Measurements from ENCODE around the gene NAA60.

The NAA60 gene

DNA sequence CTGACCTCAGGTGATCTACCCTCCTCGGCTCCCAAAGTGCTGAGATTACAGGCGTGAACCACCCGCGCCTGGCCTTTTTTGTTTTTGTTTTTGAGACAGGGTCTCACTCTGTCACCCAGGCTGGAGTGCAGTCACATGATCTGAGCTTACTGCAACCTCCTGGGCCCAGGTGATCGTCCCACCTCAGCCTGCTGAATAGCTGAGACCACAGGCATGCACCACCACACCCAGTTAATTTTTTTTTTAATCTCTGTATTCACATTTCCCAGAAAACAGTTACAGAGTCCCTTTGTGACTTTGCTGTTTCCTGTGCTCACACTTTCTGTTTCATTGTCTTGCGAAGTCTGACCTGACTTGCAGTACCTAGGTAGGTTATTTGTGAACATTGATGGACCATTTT, 60.0 kb downstream of the NAA60 start:
- peak overlapping the region; percentile 19 for H3K27ac ChIP-seq (ENCODE audit: low read depth, low read length, poor library complexity, severe bottlenecking)
- no peaks in the 10 kb centered on the region for H3K79me2 ChIP-seq (ENCODE audit: insufficient read depth, low read length)
- peaks cover 27% of the 10 kb centered on the region for H3K4me1 ChIP-seq (ENCODE audit: insufficient read depth, low read length, severe bottlenecking)
- no peaks in the 10 kb centered on the region for H4K20me1 ChIP-seq (ENCODE audit: insufficient read depth, low read length)
- H3K27me3 ChIP-seq (ENCODE audit: insufficient read depth, low read length): no peaks in the 10 kb centered on the region
- H3K4me2 ChIP-seq (ENCODE audit: low read length): no peak overlapping the region
- no peaks in the 10 kb centered on the region for H3K36me3 ChIP-seq (ENCODE audit: insufficient read depth, low read length)
- no peak overlapping the region for H3K9ac ChIP-seq (ENCODE audit: low read length)
- TF ChIP-seq EZH2 (IDR thresholded peaks at IDR 0.05; ENCODE audit: borderline replicate concordance, low read length): no peak
- TF ChIP-seq, protein P1, sequence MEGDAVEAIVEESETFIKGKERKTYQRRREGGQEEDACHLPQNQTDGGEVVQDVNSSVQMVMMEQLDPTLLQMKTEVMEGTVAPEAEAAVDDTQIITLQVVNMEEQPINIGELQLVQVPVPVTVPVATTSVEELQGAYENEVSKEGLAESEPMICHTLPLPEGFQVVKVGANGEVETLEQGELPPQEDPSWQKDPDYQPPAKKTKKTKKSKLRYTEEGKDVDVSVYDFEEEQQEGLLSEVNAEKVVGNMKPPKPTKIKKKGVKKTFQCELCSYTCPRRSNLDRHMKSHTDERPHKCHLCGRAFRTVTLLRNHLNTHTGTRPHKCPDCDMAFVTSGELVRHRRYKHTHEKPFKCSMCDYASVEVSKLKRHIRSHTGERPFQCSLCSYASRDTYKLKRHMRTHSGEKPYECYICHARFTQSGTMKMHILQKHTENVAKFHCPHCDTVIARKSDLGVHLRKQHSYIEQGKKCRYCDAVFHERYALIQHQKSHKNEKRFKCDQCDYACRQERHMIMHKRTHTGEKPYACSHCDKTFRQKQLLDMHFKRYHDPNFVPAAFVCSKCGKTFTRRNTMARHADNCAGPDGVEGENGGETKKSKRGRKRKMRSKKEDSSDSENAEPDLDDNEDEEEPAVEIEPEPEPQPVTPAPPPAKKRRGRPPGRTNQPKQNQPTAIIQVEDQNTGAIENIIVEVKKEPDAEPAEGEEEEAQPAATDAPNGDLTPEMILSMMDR (IDR thresholded peaks at IDR 0.05; ENCODE audit: low read length): no peak
- H3K4me3 ChIP-seq (ENCODE audit: low read depth, low read length, poor library complexity, severe bottlenecking): no peak overlapping the region
- H2AFZ ChIP-seq (ENCODE audit: low read length): no peak overlapping the region
- H3K9me3 ChIP-seq (ENCODE audit: low read length): no peaks in the 10 kb centered on the region
- no peaks in the 10 kb centered on the region for H3K9me2 ChIP-seq (ENCODE audit: low read depth, low read length)
- no peaks in the 10 kb centered on the region for H3F3A ChIP-seq (ENCODE audit: insufficient read depth, low read length)

GRCh38 chr16:3508736-3509135, 65.3 kb downstream of the NAA60 start:
- Histone ChIP-seq H3K4me2 (ENCODE audit: low read length) (no peak overlapping the region), H3K27me3 (ENCODE audit: insufficient read depth, low read length) (no peaks in the 10 kb centered on the region), H3K36me3 (ENCODE audit: insufficient read depth, low read length) (no peaks in the 10 kb centered on the region; the same call in 1 of the 2 replicates), H3K4me1 (ENCODE audit: insufficient read depth, low read length, severe bottlenecking) (peaks cover 20% of the 10 kb centered on the region), H3K27ac (ENCODE audit: low read depth, low read length, poor library complexity, severe bottlenecking) (peak overlapping the region; percentile 16), H3K9me3 (ENCODE audit: low read length) (no peaks in the 10 kb centered on the region), H2AFZ (ENCODE audit: low read length) (no peak overlapping the region), H3K9me2 (ENCODE audit: low read depth, low read length) (no peaks in the 10 kb centered on the region), H3F3A (ENCODE audit: insufficient read depth, low read length) (no peaks in the 10 kb centered on the region), H4K20me1 (ENCODE audit: insufficient read depth, low read length) (no peaks in the 10 kb centered on the region), H3K4me3 (ENCODE audit: low read depth, low read length, poor library complexity, severe bottlenecking) (no peak overlapping the region), H3K9ac (ENCODE audit: low read length) (no peak overlapping the region), H3K79me2 (ENCODE audit: insufficient read depth, low read length) (no peaks in the 10 kb centered on the region)
- TF ChIP-seq, protein P1 (IDR thresholded peaks at IDR 0.05; ENCODE audit: low read length): no peak
- no peak for TF ChIP-seq EZH2 (IDR thresholded peaks at IDR 0.05; ENCODE audit: borderline replicate concordance, low read length)

DNA sequence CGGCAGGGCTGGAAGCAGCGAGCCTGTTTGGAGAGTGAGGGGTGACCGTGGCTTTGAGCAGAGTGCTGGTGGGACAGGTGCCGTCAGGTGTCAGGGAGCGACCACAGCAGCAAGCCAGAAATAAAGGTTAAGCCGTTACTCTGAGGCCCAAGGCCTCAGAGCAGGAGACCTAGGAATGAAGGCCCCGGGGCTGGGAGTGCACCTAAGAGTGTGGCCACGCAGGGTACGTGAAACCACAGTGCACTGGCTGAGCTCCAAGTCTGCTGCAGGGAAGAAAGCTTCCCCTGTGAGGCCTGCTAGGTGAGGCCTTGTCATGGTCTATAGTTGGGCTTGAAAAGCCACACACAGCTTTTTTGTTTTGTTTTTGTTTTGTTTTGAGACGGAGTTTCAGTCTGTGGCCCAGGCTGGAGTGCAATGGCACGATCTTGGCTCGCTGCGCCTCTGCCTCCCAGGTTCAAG, 66.0 kb downstream of the NAA60 start:
- H3K9ac ChIP-seq (ENCODE audit: low read length): no peak overlapping the region; the same call in 1 of the 2 replicates
- no peak overlapping the region; the same call in 1 of the 2 replicates for H3K4me2 ChIP-seq (ENCODE audit: low read length)

More for the DNA sequence above, 66.0 kb downstream of the NAA60 start:
- Histone ChIP-seq H3K79me2 (ENCODE audit: insufficient read depth, low read length) (no peaks in the 10 kb centered on the region), H3K4me1 (ENCODE audit: insufficient read depth, low read length, severe bottlenecking) (peaks cover 17% of the 10 kb centered on the region), H3K27ac (ENCODE audit: low read depth, low read length, poor library complexity, severe bottlenecking) (peak overlapping the region; percentile 62), H3K4me3 (ENCODE audit: low read depth, low read length, poor library complexity, severe bottlenecking) (no peak overlapping the region), H4K20me1 (ENCODE audit: insufficient read depth, low read length) (no peaks in the 10 kb centered on the region), H2AFZ (ENCODE audit: low read length) (no peak overlapping the region), H3K27me3 (ENCODE audit: insufficient read depth, low read length) (no peaks in the 10 kb centered on the region), H3K36me3 (ENCODE audit: insufficient read depth, low read length) (no peaks in the 10 kb centered on the region; the same call in 1 of the 2 replicates), H3K9me2 (ENCODE audit: low read depth, low read length) (no peaks in the 10 kb centered on the region), H3K9me3 (ENCODE audit: low read length) (no peaks in the 10 kb centered on the region), H3F3A (ENCODE audit: insufficient read depth, low read length) (no peaks in the 10 kb centered on the region)
- no peak for TF ChIP-seq EZH2 (IDR thresholded peaks at IDR 0.05; ENCODE audit: borderline replicate concordance, low read length)
- TF ChIP-seq, protein P1 (IDR thresholded peaks at IDR 0.05; ENCODE audit: low read length): no peak

Measured in OCI-LY1 (cell line).